ENCODE results near the gene CDH15. TPM values are rescaled to one million over a fixed set of nuclear protein-coding genes. Genes with fewer than 3 reads are reported as not detected.

CDH15 gene
- total and polyA plus RNA-seq, 9 of the 15 experiments (the other 6 are each of a cell fraction or from before 2014, with no cell fraction given), result 0.07 to 0.18 TPM; not detected in 7

DNA sequence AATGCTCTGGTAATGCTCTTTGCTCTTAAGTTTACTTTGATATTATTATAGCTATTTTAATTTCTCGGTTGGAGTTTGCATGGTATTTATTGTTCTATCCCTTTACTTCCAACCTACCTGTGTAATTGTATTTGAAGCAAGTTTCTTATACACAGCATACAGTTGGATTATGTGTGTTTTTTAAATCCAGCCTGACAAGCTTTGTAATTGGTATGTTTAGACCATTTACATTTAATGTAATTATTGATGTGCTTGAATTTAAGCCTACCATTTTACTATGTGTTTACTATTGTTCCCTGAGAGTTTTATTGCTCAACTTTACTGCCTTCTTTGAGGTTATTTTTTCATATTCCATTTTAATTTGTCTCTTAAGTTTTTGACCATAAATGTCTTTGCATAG, 42.2 kb upstream of the CDH15 start:
- no TSS peak for BruUV-seq (replicated peaks)
- Histone ChIP-seq H3K27me3 (ENCODE audit: control insufficient read depth in 2 of 2, insufficient read depth in 2 of 2, low read length in 2 of 2) (no peaks in the 10 kb centered on the region), H3K4me3 (no peak overlapping the region), H3K79me2 (ENCODE audit: control insufficient read depth, insufficient read depth, low read length) (no peaks in the 10 kb centered on the region), H3K4me1 (replicated peaks in 1 of 2; ENCODE audit: control insufficient read depth in 2 of 2, insufficient read depth in 2 of 2, low read length in 2 of 2) (peaks cover 0 to 11% of the 10 kb centered on the region in 2 experiments; a peak in 1 of 5 replicates), H3K36me3 (ENCODE audit: control insufficient read depth, insufficient read depth, low read length) (peaks cover 36% of the 10 kb centered on the region; the same call in 2 of the 3 replicates), H3K9ac (ENCODE audit: insufficient read depth in 1 of 2, low read depth in 2 of 2, low read length in 2 of 2) (no peak overlapping the region), H3K27ac (ENCODE audit: extremely low read depth, low read depth, low read length) (no peak overlapping the region), H2AFZ (ENCODE audit: low read depth, low read length) (no peak overlapping the region), H3K9me1 (ENCODE audit: control insufficient read depth, insufficient read depth, low read length) (no peaks in the 10 kb centered on the region), H3K4me2 (ENCODE audit: insufficient read depth, low read length) (no peak overlapping the region), H4K20me1 (replicated peaks; ENCODE audit: control insufficient read depth, insufficient read depth, low read length) (no peaks in the 10 kb centered on the region), H3K9me3 (replicated peaks; ENCODE audit: control insufficient read depth, insufficient read depth, low read depth, low read length) (peaks cover 4% of the 10 kb centered on the region)
- TF ChIP-seq TARDBP (IDR thresholded peaks at IDR 0.05) (no peak), ZNF507 (tag; conservative IDR thresholded peaks at IDR 0.05) (peak; percentile 96)
- FAIRE-seq, result no peak
- in situ Hi-C loops (cut with MboI), result no loop called here
- 89% methylated on average over 1 of the region's 1 CpG for whole genome bisulfite sequencing (ENCODE audit: insufficient coverage, low coverage, missing lambda C conversion rate)
- ChIA-PET CTCF (ENCODE audit: low intra/inter-chr PET ratio) (no interaction called here), POLR2A (interaction anchor here (0.7 kb wide), 1 partner anchor 61 kb away, joined by 4 read pairs; no protein-coding TSS in a partner anchor)
- no peak for ATAC-seq
- DNase-seq (ENCODE audit: extremely low read depth in 1 of 4, low spot score in 3 of 4), result no peak
- intact Hi-C loops (cut with micrococcal nuclease), result no loop called here

DNA sequence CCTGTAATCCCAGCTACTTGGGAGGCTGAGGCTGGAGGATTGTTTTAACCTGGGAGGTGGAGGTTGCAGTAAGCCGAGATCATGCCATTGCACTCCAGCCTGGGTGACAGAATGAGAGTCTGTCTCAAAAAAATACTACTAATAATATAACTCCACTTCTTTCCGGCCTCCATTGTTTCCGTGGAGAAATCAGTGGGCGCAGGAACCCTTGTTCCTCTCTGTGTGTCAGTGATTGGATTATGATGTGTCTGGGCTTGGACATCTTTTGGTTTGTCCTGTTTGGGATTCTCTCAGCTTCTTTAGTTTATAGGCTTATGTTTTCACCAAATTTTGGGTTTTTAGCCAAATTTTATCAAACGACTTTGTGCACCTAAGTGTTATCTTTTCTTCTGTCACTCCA, 41.1 kb upstream of the CDH15 start:
- intact Hi-C loops (cut with micrococcal nuclease) (no loop called here), in situ Hi-C loops (cut with MboI) (no loop called here)
- Histone ChIP-seq H3K4me1 (replicated peaks in 1 of 2; ENCODE audit: control insufficient read depth in 2 of 2, insufficient read depth in 2 of 2, low read length in 2 of 2) (peaks cover 0 to 14% of the 10 kb centered on the region in 2 experiments; a peak in 1 of 5 replicates), H3K9me3 (replicated peaks; ENCODE audit: control insufficient read depth, insufficient read depth, low read depth, low read length) (peaks cover 2% of the 10 kb centered on the region; the same call in 1 of the 2 replicates), H4K20me1 (replicated peaks; ENCODE audit: control insufficient read depth, insufficient read depth, low read length) (no peaks in the 10 kb centered on the region), H3K36me3 (ENCODE audit: control insufficient read depth, insufficient read depth, low read length) (peaks cover 39% of the 10 kb centered on the region; the same call in 2 of the 3 replicates), H3K4me3 (no peak overlapping the region), H3K79me2 (ENCODE audit: control insufficient read depth, insufficient read depth, low read length) (no peaks in the 10 kb centered on the region), H3K27ac (ENCODE audit: extremely low read depth, low read depth, low read length) (no peak overlapping the region), H3K27me3 (ENCODE audit: control insufficient read depth in 2 of 2, insufficient read depth in 2 of 2, low read length in 2 of 2) (no peaks in the 10 kb centered on the region), H3K9ac (ENCODE audit: insufficient read depth in 1 of 2, low read depth in 2 of 2, low read length in 2 of 2) (no peak overlapping the region), H2AFZ (ENCODE audit: low read depth, low read length) (no peak overlapping the region), H3K9me1 (ENCODE audit: control insufficient read depth, insufficient read depth, low read length) (no peaks in the 10 kb centered on the region), H3K4me2 (ENCODE audit: insufficient read depth, low read length) (no peak overlapping the region)
- ATAC-seq (no peak), DNase-seq (ENCODE audit: extremely low read depth in 1 of 4, low spot score in 3 of 4) (no peak), FAIRE-seq (no peak)
- POLR2A ChIA-PET, result no interaction called here
- WGBS (ENCODE audit: insufficient coverage, low coverage, missing lambda C conversion rate), result 83% methylated on average over 5 of the region's 5 CpGs
- CTCF ChIA-PET (ENCODE audit: low intra/inter-chr PET ratio), result no interaction called here
- no TSS peak for BruUV-seq (replicated peaks)
- TF ChIP-seq TRIM28 (IDR thresholded peaks at IDR 0.05), result 0 out of 2 replicates have a peak, but pooled peaks have one; percentile 65
- TF ChIP-seq, protein P1, sequence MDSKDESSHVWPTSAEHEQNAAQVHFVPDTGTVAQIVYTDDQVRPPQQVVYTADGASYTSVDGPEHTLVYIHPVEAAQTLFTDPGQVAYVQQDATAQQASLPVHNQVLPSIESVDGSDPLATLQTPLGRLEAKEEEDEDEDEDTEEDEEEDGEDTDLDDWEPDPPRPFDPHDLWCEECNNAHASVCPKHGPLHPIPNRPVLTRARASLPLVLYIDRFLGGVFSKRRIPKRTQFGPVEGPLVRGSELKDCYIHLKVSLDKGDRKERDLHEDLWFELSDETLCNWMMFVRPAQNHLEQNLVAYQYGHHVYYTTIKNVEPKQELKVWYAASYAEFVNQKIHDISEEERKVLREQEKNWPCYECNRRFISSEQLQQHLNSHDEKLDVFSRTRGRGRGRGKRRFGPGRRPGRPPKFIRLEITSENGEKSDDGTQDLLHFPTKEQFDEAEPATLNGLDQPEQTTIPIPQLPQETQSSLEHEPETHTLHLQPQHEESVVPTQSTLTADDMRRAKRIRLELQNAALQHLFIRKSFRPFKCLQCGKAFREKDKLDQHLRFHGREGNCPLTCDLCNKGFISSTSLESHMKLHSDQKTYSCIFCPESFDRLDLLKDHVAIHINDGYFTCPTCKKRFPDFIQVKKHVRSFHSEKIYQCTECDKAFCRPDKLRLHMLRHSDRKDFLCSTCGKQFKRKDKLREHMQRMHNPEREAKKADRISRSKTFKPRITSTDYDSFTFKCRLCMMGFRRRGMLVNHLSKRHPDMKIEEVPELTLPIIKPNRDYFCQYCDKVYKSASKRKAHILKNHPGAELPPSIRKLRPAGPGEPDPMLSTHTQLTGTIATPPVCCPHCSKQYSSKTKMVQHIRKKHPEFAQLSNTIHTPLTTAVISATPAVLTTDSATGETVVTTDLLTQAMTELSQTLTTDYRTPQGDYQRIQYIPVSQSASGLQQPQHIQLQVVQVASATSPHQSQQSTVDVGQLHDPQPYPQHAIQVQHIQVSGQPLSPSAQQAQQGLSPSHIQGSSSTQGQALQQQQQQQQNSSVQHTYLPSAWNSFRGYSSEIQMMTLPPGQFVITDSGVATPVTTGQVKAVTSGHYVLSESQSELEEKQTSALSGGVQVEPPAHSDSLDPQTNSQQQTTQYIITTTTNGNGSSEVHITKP (IDR thresholded peaks at IDR 0.05; ENCODE audit: partially characterized antibody), result no peak
- peak; percentile 81 for TF ChIP-seq CBX5 (IDR thresholded peaks at IDR 0.05; ENCODE audit: borderline replicate concordance, low read depth)
- 0 out of 4 replicates have a peak, but pooled peaks of 1 of the 2 experiments have one; percentile 17 for TF ChIP-seq TRIM24 (IDR thresholded peaks at IDR 0.05)
- TF ChIP-seq MCM7 (IDR thresholded peaks at IDR 0.05), result no peak

Measured in K562 (cell line).